Measurements from ENCODE around the gene CNPY4.

The CNPY4 gene

GRCh38 chr7:100098913-100099312 lies 20.5 kb upstream of the CNPY4 start:
- H3K4me3 ChIP-seq (ENCODE audit: low read depth, low read length): no peak overlapping the region
- TF ChIP-seq CTCF (IDR thresholded peaks at IDR 0.05; ENCODE audit: insufficient read depth, low read depth, low read length, missing control alignments): no peak

GRCh38 chr7:100099452-100099851 lies 20.0 kb upstream of the CNPY4 start:
- no peak for TF ChIP-seq CTCF (IDR thresholded peaks at IDR 0.05; ENCODE audit: insufficient read depth, low read depth, low read length, missing control alignments)
- no peak for DNase-seq (ENCODE audit: low read depth)

More at GRCh38 chr7:100098913-100099312, 20.5 kb upstream of the CNPY4 start:
- no peak for DNase-seq (ENCODE audit: low read depth)

GRCh38 chr7:100100420-100101015 lies 18.9 kb upstream of the CNPY4 start:
- TF ChIP-seq CTCF (IDR thresholded peaks at IDR 0.05; ENCODE audit: insufficient read depth, low read depth, low read length, missing control alignments): no peak
- H3K4me3 ChIP-seq (ENCODE audit: low read depth, low read length): peak overlapping the region; percentile 80
- peak; percentile 97 for DNase-seq (ENCODE audit: low read depth)

More at GRCh38 chr7:100099452-100099851, 20.0 kb upstream of the CNPY4 start:
- H3K4me3 ChIP-seq (ENCODE audit: low read depth, low read length): peak overlapping the region; percentile 80

GRCh38 chr7:100101016-100101862 lies 18.2 kb upstream of the CNPY4 start, which contains the start of the genes AP4M1 and MCM7:
Gene AP4M1, plus strand, starts transcription at chr7:100101643. Its CDS starts 72 bp downstream, at chr7:100101715.
Gene MCM7, minus strand, starts transcription at chr7:100101397. Its CDS starts 103 bp downstream, at chr7:100101294.
- TF ChIP-seq CTCF (IDR thresholded peaks at IDR 0.05; ENCODE audit: insufficient read depth, low read depth, low read length, missing control alignments): no peak
- peak; percentile 100 for DNase-seq (ENCODE audit: low read depth)
- H3K4me3 ChIP-seq (ENCODE audit: low read depth, low read length): peak within 1 kb of the TSS; percentile 80

GRCh38 chr7:100102950-100103840 lies 16.2 kb upstream of the CNPY4 start:
- no peak for DNase-seq (ENCODE audit: low read depth)
- no peak for TF ChIP-seq CTCF (IDR thresholded peaks at IDR 0.05; ENCODE audit: insufficient read depth, low read depth, low read length, missing control alignments)
- H3K4me3 ChIP-seq (ENCODE audit: low read depth, low read length): no peak overlapping the region

GRCh38 chr7:100105534-100105933 lies 13.9 kb upstream of the CNPY4 start:
- no peak for DNase-seq (ENCODE audit: low read depth)
- no peak overlapping the region for H3K4me3 ChIP-seq (ENCODE audit: low read depth, low read length)
- TF ChIP-seq CTCF (IDR thresholded peaks at IDR 0.05; ENCODE audit: insufficient read depth, low read depth, low read length, missing control alignments): no peak
